ENCODE results near the gene KLF12. TPM values are rescaled to one million over a fixed set of nuclear protein-coding genes. Genes with fewer than 3 reads are reported as not detected.

Gene KLF12
- total RNA-seq, 4 donors from 2014 or later, result 7.8 to 20.3 (median 14.1) TPM

DNA sequence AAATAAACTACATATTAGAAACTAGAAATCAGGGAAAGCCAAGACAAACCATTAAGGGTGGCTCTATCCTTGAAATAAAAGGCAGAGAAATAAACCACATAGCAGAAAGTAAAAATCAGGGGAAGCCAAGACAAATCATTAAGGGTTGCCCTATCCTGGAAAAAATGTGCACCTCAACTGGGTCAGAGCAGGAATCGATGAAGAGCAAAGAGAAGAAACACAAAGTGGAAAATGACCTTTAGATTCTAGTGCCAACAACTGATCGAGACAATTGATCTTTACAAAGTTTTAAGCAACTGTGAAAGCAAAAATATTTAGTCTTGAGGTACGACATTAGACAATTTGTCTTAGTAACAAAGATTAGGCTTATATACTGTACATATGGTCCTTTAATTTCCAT lies 26.6 kb downstream of the KLF12 start:
- Histone ChIP-seq H3K9me3 (no peaks in the 10 kb centered on the region), H3K27ac (no peak overlapping the region), H3K4me1 (peaks cover 0 to 24% (median 0%) of the 10 kb centered on the region in 4 donors), H3K27me3 (no peaks in the 10 kb centered on the region), H3K4me3 (no peak overlapping the region), H3K36me3 (no peaks in the 10 kb centered on the region)
- TF ChIP-seq EP300 (IDR thresholded peaks at IDR 0.05) (no peak), POLR2A (IDR thresholded peaks at IDR 0.05) (no peak)
- TF ChIP-seq, protein P1, sequence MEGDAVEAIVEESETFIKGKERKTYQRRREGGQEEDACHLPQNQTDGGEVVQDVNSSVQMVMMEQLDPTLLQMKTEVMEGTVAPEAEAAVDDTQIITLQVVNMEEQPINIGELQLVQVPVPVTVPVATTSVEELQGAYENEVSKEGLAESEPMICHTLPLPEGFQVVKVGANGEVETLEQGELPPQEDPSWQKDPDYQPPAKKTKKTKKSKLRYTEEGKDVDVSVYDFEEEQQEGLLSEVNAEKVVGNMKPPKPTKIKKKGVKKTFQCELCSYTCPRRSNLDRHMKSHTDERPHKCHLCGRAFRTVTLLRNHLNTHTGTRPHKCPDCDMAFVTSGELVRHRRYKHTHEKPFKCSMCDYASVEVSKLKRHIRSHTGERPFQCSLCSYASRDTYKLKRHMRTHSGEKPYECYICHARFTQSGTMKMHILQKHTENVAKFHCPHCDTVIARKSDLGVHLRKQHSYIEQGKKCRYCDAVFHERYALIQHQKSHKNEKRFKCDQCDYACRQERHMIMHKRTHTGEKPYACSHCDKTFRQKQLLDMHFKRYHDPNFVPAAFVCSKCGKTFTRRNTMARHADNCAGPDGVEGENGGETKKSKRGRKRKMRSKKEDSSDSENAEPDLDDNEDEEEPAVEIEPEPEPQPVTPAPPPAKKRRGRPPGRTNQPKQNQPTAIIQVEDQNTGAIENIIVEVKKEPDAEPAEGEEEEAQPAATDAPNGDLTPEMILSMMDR (IDR thresholded peaks at IDR 0.05), result no peak
- 91 to 96% methylated on average over 3 of the region's 3 CpGs for WGBS, 2 donors
- no peak for DNase-seq (ENCODE audit: low spot score in 2 of 2)

DNA sequence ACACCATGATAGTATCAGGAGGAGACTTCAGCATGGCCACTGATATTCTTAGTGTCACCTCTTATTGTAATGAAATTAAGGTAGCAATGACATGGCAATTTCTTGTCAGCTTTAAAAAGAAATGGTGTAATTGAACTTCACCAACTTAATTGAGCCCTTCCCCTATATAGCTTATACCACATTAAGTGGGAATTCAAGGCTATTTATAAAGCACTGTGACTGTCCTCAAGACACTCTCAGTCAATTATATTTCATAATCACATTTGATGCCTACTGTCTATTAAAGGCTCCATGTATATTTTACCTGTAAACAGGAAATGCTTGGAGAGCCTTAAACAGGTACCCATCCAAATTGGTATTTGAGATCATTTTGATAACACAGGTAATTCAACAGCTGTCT lies 28.3 kb downstream of the KLF12 start:
- Histone ChIP-seq H3K4me1 (peaks cover 0 to 7% (median 0%) of the 10 kb centered on the region in 4 donors), H3K27me3 (no peaks in the 10 kb centered on the region), H3K9me3 (peaks cover 0 to 8% (median 0%) of the 10 kb centered on the region in 4 donors), H3K27ac (no peak overlapping the region), H3K4me3 (no peak overlapping the region), H3K36me3 (no peaks in the 10 kb centered on the region)
- TF ChIP-seq EP300 (IDR thresholded peaks at IDR 0.05), result no peak
- TF ChIP-seq, protein P1 (IDR thresholded peaks at IDR 0.05), result no peak
- no peak for TF ChIP-seq POLR2A (IDR thresholded peaks at IDR 0.05)
- DNase-seq (ENCODE audit: low spot score in 2 of 2), result no peak

DNA sequence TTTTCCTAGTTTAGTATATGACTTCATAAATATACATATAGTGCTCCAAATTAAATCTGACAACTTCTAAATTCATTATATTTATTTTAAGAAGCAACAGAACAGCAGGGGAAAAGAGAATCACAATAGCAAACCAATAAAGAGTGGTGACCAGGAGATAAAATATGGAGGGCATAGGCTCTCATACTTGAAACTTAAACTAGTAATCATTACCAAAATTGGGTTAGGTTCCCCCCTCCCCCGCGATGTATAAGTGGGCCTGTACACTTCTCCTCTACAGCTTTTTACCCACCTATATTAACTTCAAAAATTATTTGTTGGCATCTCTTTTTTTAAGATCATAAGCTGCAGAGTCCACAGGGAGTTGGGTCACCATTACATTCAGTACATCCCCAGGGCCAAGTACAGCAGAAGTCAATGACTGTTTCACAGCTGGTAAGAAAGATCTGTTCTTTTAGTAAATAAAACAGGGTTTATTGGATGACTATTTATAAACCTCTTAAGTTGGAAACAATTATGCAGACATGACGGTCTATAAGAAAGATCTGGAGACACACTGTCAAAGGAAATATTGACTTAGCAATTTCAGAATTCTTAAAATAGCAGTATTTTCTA lies 29.4 kb downstream of the KLF12 start:
- no peak for TF ChIP-seq POLR2A (IDR thresholded peaks at IDR 0.05)
- TF ChIP-seq, protein P1 (IDR thresholded peaks at IDR 0.05), result no peak
- TF ChIP-seq EP300 (IDR thresholded peaks at IDR 0.05), result no peak
- Histone ChIP-seq H3K9me3 (peaks cover 0 to 9% (median 0%) of the 10 kb centered on the region in 4 donors), H3K4me3 (no peak overlapping the region), H3K4me1 (peaks cover 0 to 1% (median 0%) of the 10 kb centered on the region in 4 donors), H3K36me3 (no peaks in the 10 kb centered on the region), H3K27ac (no peak overlapping the region), H3K27me3 (no peaks in the 10 kb centered on the region)
- 84 to 92% methylated on average over 3 of the region's 3 CpGs for WGBS, 2 donors
- no peak for DNase-seq (ENCODE audit: low spot score in 2 of 2)

DNA sequence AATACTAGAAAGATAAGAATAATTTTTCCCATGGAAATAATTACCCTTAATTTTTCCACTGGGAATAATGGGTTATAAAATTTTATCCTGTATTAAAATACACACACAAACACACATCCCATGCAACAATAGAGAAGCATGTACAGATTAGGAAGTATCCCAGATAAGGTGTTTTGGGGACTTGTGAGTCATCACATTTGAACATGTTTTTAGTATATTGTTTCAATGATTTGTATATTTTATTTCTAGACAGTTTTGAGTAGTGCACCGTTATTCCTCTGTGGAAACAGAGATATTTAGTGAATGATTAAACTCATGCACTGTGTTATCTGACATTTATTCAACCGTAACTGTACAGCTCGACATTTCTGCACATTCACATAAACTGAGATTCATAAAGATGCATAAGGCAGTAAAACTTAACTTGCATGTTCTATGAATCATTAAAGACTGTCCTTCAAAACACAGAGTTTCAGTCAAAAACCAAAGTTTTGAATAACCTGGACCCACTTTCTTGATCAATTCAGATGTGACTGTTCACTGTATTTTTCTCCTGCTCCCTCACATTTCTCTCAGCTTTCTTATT lies 30.1 kb downstream of the KLF12 start:
- Histone ChIP-seq H3K27ac (no peak overlapping the region), H3K4me1 (no peaks in the 10 kb centered on the region), H3K4me3 (no peak overlapping the region), H3K27me3 (no peaks in the 10 kb centered on the region), H3K9me3 (peaks cover 0 to 9% (median 0%) of the 10 kb centered on the region in 4 donors), H3K36me3 (no peaks in the 10 kb centered on the region)
- TF ChIP-seq EP300 (IDR thresholded peaks at IDR 0.05) (no peak), POLR2A (IDR thresholded peaks at IDR 0.05) (no peak)
- TF ChIP-seq, protein P1 (IDR thresholded peaks at IDR 0.05), result no peak
- no peak for DNase-seq (ENCODE audit: low spot score in 2 of 2)
- WGBS, 2 donors, result 50 to 58% methylated on average over 3 of the region's 3 CpGs

DNA sequence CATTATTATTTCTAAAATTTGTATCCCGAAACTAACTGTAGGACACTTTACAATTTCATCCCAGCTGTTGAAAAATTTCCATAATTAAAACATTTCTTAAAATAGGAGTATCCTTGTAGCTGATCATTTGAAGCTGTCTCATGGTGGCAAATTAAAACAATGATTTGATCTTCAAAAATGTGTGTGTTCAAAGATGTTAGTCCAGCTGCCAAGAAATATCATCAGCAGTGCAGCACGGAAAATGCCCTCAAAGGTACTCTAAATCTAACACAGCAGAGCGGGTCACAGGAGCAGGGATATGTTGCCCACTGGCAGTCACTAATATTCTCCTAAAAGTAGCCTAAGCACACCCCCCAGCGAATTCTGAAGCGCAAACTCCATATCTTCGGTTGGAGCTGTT lies 31.0 kb downstream of the KLF12 start:
- no peak overlapping the region for H3K4me3 ChIP-seq
- peaks cover 0 to 9% (median 0%) of the 10 kb centered on the region in 4 donors for H3K9me3 ChIP-seq
- DNase-seq (ENCODE audit: low spot score in 2 of 2), result no peak
- TF ChIP-seq EP300 (IDR thresholded peaks at IDR 0.05) (no peak), POLR2A (IDR thresholded peaks at IDR 0.05) (no peak)
- 60 to 66% methylated on average over 6 of the region's 6 CpGs for WGBS, 2 donors
- no peaks in the 10 kb centered on the region for H3K4me1 ChIP-seq
- no peak overlapping the region for H3K27ac ChIP-seq
- H3K36me3 ChIP-seq, result no peaks in the 10 kb centered on the region
- H3K27me3 ChIP-seq, result no peaks in the 10 kb centered on the region

Measured in tibial nerve (tissue), 4 donors.